Measurements from ENCODE around the gene PSMB10. TPM values are rescaled to one million over a fixed set of nuclear protein-coding genes. Genes with fewer than 3 reads are reported as not detected.

Gene PSMB10
- total RNA-seq, 3 donors from 2014 or later: 32.1 to 46.2 (median 34.1) TPM

DNA sequence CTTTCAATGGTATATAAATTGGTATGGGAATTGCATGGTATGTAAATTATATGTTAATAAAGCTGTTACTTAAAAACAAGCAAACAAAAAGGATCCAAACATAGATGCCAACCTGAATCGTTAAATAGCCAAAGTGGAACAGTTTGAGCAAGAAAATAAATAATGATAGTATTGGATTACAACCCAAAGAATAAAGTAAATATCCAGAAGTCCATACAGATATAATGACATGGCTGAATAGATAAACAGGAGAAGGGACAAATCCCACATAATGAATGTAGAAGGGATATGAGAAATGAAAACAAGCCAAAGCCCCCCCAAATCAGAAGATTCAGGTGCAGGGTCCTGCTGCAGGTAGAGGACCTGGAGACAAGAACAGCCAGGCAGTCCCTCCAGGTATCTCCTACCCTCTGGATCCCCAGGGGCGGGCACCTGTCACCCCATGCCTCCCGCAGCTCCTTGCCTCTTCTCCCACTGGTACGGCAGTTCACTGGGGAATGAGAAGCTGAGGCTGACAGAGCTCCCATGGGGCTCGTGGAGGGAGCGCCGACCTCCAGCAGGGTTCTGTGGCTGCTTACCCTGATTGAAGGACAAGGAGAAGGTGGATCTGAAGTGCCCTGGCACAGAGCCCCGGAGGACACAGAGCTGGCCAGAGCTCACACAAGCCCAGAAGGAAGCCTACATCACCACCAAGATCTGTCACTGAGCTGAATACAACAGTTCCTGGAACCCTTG, 17.2 kb upstream of the PSMB10 start:
- no peaks in the 10 kb centered on the region for H3K9me3 ChIP-seq
- H3K36me3 ChIP-seq: no peaks in the 10 kb centered on the region
- intact Hi-C loops (cut with DNase I; ENCODE audit: low total_unique reads): no loop called here
- H3K27ac ChIP-seq: peak overlapping the region in 1 of 2 donors; percentile 19
- H3K4me3 ChIP-seq: no peak overlapping the region
- no peak for DNase-seq (ENCODE audit: low spot score in 2 of 2)
- no peaks in the 10 kb centered on the region for H3K4me1 ChIP-seq
- no peaks in the 10 kb centered on the region for H3K27me3 ChIP-seq
- TF ChIP-seq POLR2AphosphoS5 (IDR thresholded peaks at IDR 0.05): no peak
- TF ChIP-seq CTCF (IDR thresholded peaks at IDR 0.05): no peak
- no peak for TF ChIP-seq POLR2A (IDR thresholded peaks at IDR 0.05)

DNA sequence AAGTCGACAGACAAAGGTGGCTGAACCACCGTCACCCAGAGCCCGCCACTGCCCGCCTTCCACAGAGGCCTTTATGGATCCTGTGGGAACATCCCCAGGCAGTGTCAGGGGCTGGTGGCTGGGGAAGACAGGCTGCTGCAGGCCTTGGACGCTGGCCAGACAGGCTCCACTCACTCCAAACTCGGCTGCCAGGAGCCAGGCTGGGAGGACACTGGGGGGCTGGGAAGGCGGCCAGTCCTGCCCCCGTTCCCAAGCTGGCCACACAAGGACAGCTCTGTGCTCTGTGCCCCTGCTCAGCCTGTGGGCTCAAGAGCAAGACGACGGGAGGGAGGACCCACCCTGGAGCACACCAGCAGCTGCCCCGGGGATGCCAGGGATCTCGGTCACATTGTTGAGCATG, 14.8 kb upstream of the PSMB10 start:
- Histone ChIP-seq H3K9me3 (no peaks in the 10 kb centered on the region), H3K27ac (peak overlapping the region; percentile 17 to 53), H3K36me3 (no peaks in the 10 kb centered on the region), H3K27me3 (no peaks in the 10 kb centered on the region), H3K4me1 (no peaks in the 10 kb centered on the region), H3K4me3 (no peak overlapping the region)
- intact Hi-C loops (cut with DNase I; ENCODE audit: low total_unique reads): no loop called here
- DNase-seq (ENCODE audit: low spot score in 2 of 2): no peak
- TF ChIP-seq POLR2AphosphoS5 (IDR thresholded peaks at IDR 0.05) (no peak), CTCF (IDR thresholded peaks at IDR 0.05) (no peak), POLR2A (IDR thresholded peaks at IDR 0.05) (no peak)

GRCh38 chr16:67950335-67950843, 13.7 kb upstream of the PSMB10 start:
- H3K36me3 ChIP-seq: no peaks in the 10 kb centered on the region
- H3K4me1 ChIP-seq: no peaks in the 10 kb centered on the region
- intact Hi-C loops (cut with DNase I; ENCODE audit: low total_unique reads): no loop called here
- no peaks in the 10 kb centered on the region for H3K27me3 ChIP-seq
- no peak for DNase-seq (ENCODE audit: low spot score in 2 of 2)
- no peak overlapping the region for H3K4me3 ChIP-seq
- no peak for TF ChIP-seq POLR2A (IDR thresholded peaks at IDR 0.05)
- TF ChIP-seq CTCF (IDR thresholded peaks at IDR 0.05): no peak
- no peak for TF ChIP-seq POLR2AphosphoS5 (IDR thresholded peaks at IDR 0.05)
- H3K27ac ChIP-seq: no peak overlapping the region
- no peaks in the 10 kb centered on the region for H3K9me3 ChIP-seq

DNA sequence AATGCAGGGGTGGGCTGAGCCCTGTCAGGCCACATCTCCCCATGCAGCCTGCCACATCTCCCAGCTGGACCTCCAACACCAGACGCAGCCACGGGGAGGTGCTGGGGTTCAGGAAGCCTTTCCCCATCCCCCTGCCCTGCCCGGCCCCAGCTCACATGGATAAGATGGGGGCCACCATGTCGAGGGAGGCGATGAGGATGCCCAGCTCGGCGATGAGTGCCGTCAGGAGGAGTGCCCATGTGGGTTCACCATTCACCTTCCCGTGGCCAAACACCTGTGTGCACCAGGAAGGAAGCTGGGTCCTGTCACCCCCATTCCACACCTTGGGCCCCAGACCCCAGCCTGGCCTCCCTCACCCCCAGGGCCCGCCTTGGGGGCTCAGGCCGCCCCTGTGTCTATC, 13.0 kb upstream of the PSMB10 start:
- no peak for DNase-seq (ENCODE audit: low spot score in 2 of 2)
- TF ChIP-seq POLR2A (IDR thresholded peaks at IDR 0.05) (no peak), POLR2AphosphoS5 (IDR thresholded peaks at IDR 0.05) (no peak), CTCF (IDR thresholded peaks at IDR 0.05) (no peak)
- intact Hi-C loops (cut with DNase I; ENCODE audit: low total_unique reads): no loop called here
- no peak overlapping the region for H3K4me3 ChIP-seq
- no peaks in the 10 kb centered on the region for H3K36me3 ChIP-seq
- no peak overlapping the region for H3K27ac ChIP-seq
- peaks cover 0 to 1% of the 10 kb centered on the region in 2 donors for H3K4me1 ChIP-seq
- H3K27me3 ChIP-seq: no peaks in the 10 kb centered on the region
- no peaks in the 10 kb centered on the region for H3K9me3 ChIP-seq

DNA sequence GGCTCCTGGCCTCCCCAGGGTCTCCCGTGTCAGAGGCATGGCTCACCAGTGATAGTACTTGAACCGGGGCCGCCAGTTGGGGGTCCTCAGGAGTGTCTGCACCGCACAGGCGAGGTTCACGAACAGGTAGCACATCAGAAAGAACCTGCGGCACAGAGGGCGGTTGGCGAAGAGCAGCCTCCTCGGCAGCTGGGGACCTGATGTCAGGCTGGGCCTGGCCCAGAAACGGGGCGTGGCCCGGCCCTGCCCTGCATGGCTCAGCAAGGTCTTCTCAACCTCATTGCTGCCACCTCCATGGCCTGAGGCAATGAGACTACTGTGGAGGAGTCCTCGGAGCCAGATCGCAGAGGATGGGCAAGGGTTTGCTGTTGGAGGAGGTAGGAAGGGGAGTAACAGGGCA, 11.4 kb upstream of the PSMB10 start:
- H3K27me3 ChIP-seq: no peaks in the 10 kb centered on the region
- H3K27ac ChIP-seq: no peak overlapping the region
- H3K9me3 ChIP-seq: no peaks in the 10 kb centered on the region
- DNase-seq (ENCODE audit: low spot score in 2 of 2): no peak
- H3K4me1 ChIP-seq: peaks cover 0 to 8% of the 10 kb centered on the region in 2 donors
- TF ChIP-seq POLR2A (IDR thresholded peaks at IDR 0.05): no peak
- no peak for TF ChIP-seq CTCF (IDR thresholded peaks at IDR 0.05)
- no peak for TF ChIP-seq POLR2AphosphoS5 (IDR thresholded peaks at IDR 0.05)
- intact Hi-C loops (cut with DNase I; ENCODE audit: low total_unique reads): no loop called here
- no peaks in the 10 kb centered on the region for H3K36me3 ChIP-seq
- H3K4me3 ChIP-seq: no peak overlapping the region
